KMS-11 (cell line): ENCODE measurements around the gene MRPL23.

Experiments used
- H2AFZ ChIP-seq: fragments of 200-600 bp; sonication (generic); 2 replicates; pipeline ENCODE4 v1.6.1; 2016; ENCODE audit warnings: antibody characterized with exemption, mixed run types, low read depth
- H3K27ac ChIP-seq: fragments of 200-600 bp; sonication (generic); 2 replicates; pipeline ENCODE4 v1.6.1; 2016; ENCODE audit warnings: mild to moderate bottlenecking, mixed run types
- H3K27me3 ChIP-seq: fragments of 200-600 bp; sonication (generic); 2 replicates; pipeline ENCODE4 v1.6.1; 2017; ENCODE audit warnings: mild to moderate bottlenecking, low read depth, mixed run types, moderate library complexity; ENCODE audit not compliant: insufficient read depth
- H3K36me3 ChIP-seq: fragments of 200-600 bp; sonication (generic); 2 replicates; pipeline ENCODE4 v1.6.1; 2017; ENCODE audit warnings: mild to moderate bottlenecking, mixed run types; ENCODE audit not compliant: insufficient read depth
- H3K4me1 ChIP-seq: fragments of 200-600 bp; sonication (generic); 2 replicates; pipeline ENCODE4 v1.6.1; 2016; ENCODE audit warnings: mild to moderate bottlenecking, low read depth, mixed run types; ENCODE audit not compliant: poor library complexity, severe bottlenecking
- H3K4me2 ChIP-seq: fragments of 200-600 bp; sonication (generic); 2 replicates; pipeline ENCODE4 v1.7.0; 2016; ENCODE audit warnings: mild to moderate bottlenecking, mixed run types
- H3K4me3 ChIP-seq: fragments of 200-600 bp; sonication (generic); IDR thresholded peaks from 2 replicates; pipeline ENCODE4 v1.6.1; 2017; ENCODE audit warnings: low read depth, low read length, mixed read lengths; ENCODE audit not compliant: insufficient read depth
- H3K79me2 ChIP-seq: fragments of 200-600 bp; sonication (generic); 2 replicates; pipeline ENCODE4 v1.6.1; 2016; ENCODE audit warnings: low read depth, mixed run types; ENCODE audit not compliant: insufficient read depth
- H3K9ac ChIP-seq: fragments of 200-600 bp; sonication (generic); 2 replicates; pipeline ENCODE4 v1.6.1; 2016; ENCODE audit warnings: mild to moderate bottlenecking, mixed run types
- H4K20me1 ChIP-seq: fragments of 200-600 bp; sonication (generic); 2 replicates; pipeline ENCODE4 v1.6.1; 2016; ENCODE audit warnings: mild to moderate bottlenecking, mixed run types; ENCODE audit not compliant: insufficient read depth
- TF ChIP-seq, protein P1 (sequence below): fragments of 200-600 bp; sonication (generic); conservative IDR thresholded peaks from 2 replicates; pipeline ENCODE4 v1.6.1; 2017; ENCODE audit warnings: low read depth, mild to moderate bottlenecking, antibody characterized with exemption, low read length, moderate library complexity, mixed read lengths

MRPL23 gene

DNA sequence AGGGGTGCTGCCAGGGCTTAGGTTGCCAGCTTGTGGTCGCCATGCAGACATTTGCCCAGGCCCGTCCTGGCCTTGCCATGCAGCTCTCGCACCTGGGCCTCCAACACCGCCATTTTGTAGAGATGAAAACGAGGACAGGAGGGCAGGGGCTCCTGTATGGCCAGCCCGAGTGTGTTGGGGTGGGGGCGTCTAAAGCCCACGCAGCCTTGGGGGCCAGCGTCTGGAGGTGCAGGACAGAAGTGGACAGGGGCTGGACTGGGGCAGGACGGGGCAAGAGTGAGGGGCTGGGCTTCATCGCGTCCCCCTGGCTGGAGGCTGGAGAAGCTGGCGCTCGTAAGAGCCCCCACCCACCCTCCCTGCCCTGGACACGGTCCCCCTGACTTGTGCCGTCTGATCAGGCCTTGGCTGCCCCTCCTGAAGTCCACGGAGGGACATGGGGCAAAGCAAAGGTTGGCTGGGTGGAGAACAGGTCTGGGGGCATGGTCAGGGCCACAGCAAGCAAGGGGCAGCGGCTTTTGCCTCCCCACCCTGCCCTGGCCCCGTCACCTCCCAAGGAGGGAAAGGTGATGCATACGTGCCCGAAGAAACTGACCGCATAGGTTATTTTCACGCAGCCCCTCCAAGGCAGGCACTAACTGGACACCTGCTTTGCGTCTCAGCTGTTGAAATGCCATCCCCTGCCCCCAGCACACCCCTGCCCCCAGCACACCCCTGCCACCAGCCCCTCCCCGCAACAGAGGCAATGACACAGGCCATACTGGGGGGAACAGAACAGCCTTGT lies 26.8 kb upstream of the MRPL23 start:
- Histone ChIP-seq H3K79me2 (no peaks in the 10 kb centered on the region), H3K36me3 (no peaks in the 10 kb centered on the region), H3K4me2 (no peak overlapping the region), H2AFZ (no peak overlapping the region), H3K9ac (no peak overlapping the region), H3K4me3 (no peak overlapping the region), H3K27ac (no peak overlapping the region), H4K20me1 (no peaks in the 10 kb centered on the region), H3K4me1 (no peaks in the 10 kb centered on the region), H3K27me3 (peaks cover 77% of the 10 kb centered on the region)
- TF ChIP-seq, protein P1, sequence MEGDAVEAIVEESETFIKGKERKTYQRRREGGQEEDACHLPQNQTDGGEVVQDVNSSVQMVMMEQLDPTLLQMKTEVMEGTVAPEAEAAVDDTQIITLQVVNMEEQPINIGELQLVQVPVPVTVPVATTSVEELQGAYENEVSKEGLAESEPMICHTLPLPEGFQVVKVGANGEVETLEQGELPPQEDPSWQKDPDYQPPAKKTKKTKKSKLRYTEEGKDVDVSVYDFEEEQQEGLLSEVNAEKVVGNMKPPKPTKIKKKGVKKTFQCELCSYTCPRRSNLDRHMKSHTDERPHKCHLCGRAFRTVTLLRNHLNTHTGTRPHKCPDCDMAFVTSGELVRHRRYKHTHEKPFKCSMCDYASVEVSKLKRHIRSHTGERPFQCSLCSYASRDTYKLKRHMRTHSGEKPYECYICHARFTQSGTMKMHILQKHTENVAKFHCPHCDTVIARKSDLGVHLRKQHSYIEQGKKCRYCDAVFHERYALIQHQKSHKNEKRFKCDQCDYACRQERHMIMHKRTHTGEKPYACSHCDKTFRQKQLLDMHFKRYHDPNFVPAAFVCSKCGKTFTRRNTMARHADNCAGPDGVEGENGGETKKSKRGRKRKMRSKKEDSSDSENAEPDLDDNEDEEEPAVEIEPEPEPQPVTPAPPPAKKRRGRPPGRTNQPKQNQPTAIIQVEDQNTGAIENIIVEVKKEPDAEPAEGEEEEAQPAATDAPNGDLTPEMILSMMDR, result no peak

DNA sequence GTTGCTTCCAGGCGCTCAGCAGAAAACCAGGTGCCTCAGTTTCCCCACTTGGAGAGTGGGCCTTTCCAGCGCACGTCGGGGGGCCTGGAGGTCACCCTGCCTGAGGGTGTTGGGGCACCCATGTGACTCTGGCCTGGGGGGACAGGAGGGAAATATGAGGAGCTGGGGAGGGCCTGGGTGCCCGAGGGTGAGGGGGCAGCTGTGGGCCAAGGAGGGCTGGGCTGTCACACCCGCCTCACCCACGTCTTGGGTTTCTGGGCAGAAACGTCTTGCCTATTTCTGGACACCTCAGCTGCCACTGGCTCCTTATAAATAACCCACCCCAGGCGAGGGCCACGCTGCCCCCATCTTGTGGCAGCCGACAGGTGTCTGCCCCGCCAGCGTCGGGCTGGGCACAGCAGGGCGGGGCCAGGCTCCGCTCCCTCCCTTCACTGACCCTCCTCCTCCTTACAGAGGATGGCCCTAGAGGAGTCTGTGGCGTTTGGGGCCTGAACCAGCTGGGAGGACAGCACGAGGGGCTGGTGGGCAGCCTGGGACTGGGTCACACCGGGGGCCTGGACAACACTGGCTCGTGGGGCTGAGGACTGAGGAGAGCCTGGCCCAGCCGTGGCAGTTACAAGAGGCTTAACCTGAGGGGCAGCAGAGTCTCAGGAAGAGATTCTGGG lies 26.1 kb upstream of the MRPL23 start:
- TF ChIP-seq, protein P1, result no peak
- H3K4me3 ChIP-seq, result no peak overlapping the region
- no peak overlapping the region for H2AFZ ChIP-seq
- no peaks in the 10 kb centered on the region for H3K36me3 ChIP-seq
- peaks cover 80% of the 10 kb centered on the region for H3K27me3 ChIP-seq
- H3K4me1 ChIP-seq, result no peaks in the 10 kb centered on the region
- no peaks in the 10 kb centered on the region for H3K79me2 ChIP-seq
- no peak overlapping the region for H3K27ac ChIP-seq
- H3K9ac ChIP-seq, result no peak overlapping the region
- H3K4me2 ChIP-seq, result no peak overlapping the region
- H4K20me1 ChIP-seq, result no peaks in the 10 kb centered on the region

DNA sequence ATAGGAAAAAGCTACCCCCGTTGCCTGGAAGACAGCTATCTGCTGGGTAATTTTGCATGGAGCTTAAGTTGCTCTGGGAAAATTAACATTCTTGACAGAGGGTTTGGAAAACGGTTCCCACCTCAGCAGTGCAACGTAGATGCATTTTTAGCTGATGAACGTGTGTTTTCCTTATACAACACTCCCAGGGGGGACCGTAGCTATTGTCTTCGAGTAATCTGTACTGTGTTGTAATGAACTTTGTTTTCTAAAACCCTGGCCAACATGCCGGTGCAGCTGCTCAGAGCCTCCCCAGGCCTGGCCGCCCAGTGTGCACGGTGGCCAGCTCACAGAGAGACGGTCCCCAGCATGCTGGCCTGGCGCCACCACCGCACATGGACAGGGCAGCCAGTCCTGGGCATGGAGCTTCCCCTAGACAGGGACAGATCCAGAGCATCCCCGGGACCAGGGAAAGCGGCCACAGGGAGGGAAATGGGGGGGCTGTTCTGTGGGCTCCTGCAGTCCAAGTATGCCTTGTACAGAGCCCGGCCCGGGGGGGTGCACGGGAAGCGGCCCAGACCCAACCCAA lies 25.5 kb upstream of the MRPL23 start:
- H3K9ac ChIP-seq, result no peak overlapping the region
- no peaks in the 10 kb centered on the region for H3K79me2 ChIP-seq
- no peaks in the 10 kb centered on the region for H4K20me1 ChIP-seq
- H3K36me3 ChIP-seq, result no peaks in the 10 kb centered on the region
- TF ChIP-seq, protein P1, result no peak
- peaks cover 80% of the 10 kb centered on the region for H3K27me3 ChIP-seq
- no peak overlapping the region for H3K27ac ChIP-seq
- no peak overlapping the region for H3K4me3 ChIP-seq
- H3K4me2 ChIP-seq, result no peak overlapping the region
- no peaks in the 10 kb centered on the region for H3K4me1 ChIP-seq
- H2AFZ ChIP-seq, result no peak overlapping the region

DNA sequence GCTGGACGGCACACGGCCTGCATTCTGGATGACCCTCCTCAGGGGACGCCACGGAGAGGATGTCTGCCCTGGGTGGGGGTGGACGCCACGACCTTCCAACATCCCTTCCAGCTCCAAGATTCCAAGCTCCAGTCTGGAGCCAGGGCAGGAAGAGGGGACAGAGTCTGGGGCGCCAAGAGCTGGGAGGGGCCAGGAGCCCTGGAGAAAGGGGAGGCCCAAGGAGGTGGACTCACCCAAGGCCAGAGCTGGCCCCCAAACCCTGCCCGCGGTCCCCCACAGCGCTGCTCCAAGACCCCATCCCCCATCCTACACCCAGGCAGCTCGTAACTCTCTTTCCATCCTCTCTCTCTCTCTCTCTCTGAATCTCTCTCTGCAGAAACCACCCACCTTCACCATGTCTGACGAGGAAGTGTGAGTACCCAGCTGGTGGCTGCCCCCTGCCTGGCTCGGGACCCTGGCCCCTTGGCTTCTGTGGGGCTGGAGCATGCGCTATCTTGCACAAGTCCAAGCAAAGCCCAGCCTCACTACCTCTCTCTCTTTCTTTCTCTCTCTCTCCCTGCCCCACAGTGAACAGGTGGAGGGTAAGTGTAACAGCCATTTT lies 24.6 kb upstream of the MRPL23 start:
- TF ChIP-seq, protein P1, result no peak
- Histone ChIP-seq H3K4me3 (no peak overlapping the region), H3K27ac (no peak overlapping the region), H3K36me3 (no peaks in the 10 kb centered on the region), H4K20me1 (no peaks in the 10 kb centered on the region), H3K27me3 (peaks cover 81% of the 10 kb centered on the region), H3K4me1 (no peaks in the 10 kb centered on the region), H3K9ac (no peak overlapping the region), H3K4me2 (no peak overlapping the region), H3K79me2 (no peaks in the 10 kb centered on the region), H2AFZ (no peak overlapping the region)
